OCI-LY3 (cell line): ENCODE results near the gene TK2.
A peak's percentile ranks its signal among the peaks of the same experiment; 100 is the strongest.

Source experiments
- H2AFZ ChIP-seq: fragments of 200-600, 300-600 bp; shearing (Covaris generic); 2 replicates; pipeline ENCODE4 v1.6.0; 2014; ENCODE audit warnings: antibody characterized with exemption, low read depth, low read length
- H3K27ac ChIP-seq: fragments of 200-600, 300-600 bp; sonication (generic); 2 replicates; pipeline ENCODE4 v1.5.1; 2014; ENCODE audit warnings: mild to moderate bottlenecking, low read length, moderate library complexity, mixed read lengths
- H3K27me3 ChIP-seq: fragments of 200-600, 300-600 bp; sonication (generic); 2 replicates; pipeline ENCODE4 v1.6.1; 2014; ENCODE audit warnings: low read depth, low read length, mixed read lengths
- H3K36me3 ChIP-seq: fragments of 200-600, 300-600 bp; sonication (generic); replicated peaks from 2 replicates; pipeline ENCODE3; 2014; ENCODE audit warnings: low read depth, low read length, mixed read lengths
- H3K4me1 ChIP-seq: fragments of 300-600, 200-600 bp; sonication (generic); 2 replicates; pipeline ENCODE4 v1.6.1; 2014; ENCODE audit warnings: low read length, mixed read lengths
- H3K4me2 ChIP-seq: fragments of 200-600, 300-600 bp; sonication (generic); 2 replicates; pipeline ENCODE4 v1.6.1; 2014; ENCODE audit warnings: low read length, mixed read lengths
- H3K4me3 ChIP-seq: fragments of 300-600, 200-600 bp; sonication (generic); 2 replicates; pipeline ENCODE4 v1.5.1; 2014; ENCODE audit warnings: antibody characterized with exemption, mild to moderate bottlenecking, low read length, moderate library complexity
- H3K79me2 ChIP-seq: fragments of 300-600, 200-600 bp; shearing (Covaris generic); 2 replicates; pipeline ENCODE4 v1.6.1; 2014; ENCODE audit warnings: mild to moderate bottlenecking, low read length, mixed read lengths
- H3K9ac ChIP-seq: fragments of 300-600, 200-600 bp; shearing (Covaris generic); 2 replicates; pipeline ENCODE4 v1.6.0; 2014; ENCODE audit warnings: mild to moderate bottlenecking, low read length, moderate library complexity
- H3K9me3 ChIP-seq: fragments of 200-600, 300-600 bp; shearing (Covaris generic); 2 replicates; pipeline ENCODE4 v1.6.1; 2014; ENCODE audit warnings: low read length, mixed read lengths; ENCODE audit not compliant: insufficient read depth
- H4K20me1 ChIP-seq: fragments of 200-600, 300-600 bp; sonication (generic); 2 replicates; pipeline ENCODE4 v1.6.1; 2016; ENCODE audit warnings: low read length, mixed read lengths; ENCODE audit not compliant: insufficient read depth
- EZH2phosphoT487 ChIP-seq: fragments of 200-600 bp; shearing (Covaris generic); IDR thresholded peaks from 2 replicates; pipeline ENCODE4 v1.6.1; 2018; ENCODE audit warnings: antibody characterized with exemption, mixed run types, low read depth
- TF ChIP-seq, protein P1 (sequence below): fragments of 200-600, 300-600 bp; sonication (generic); IDR thresholded peaks from 2 replicates; pipeline ENCODE4 v1.5.1; 2014; ENCODE audit warnings: antibody characterized with exemption, low read length, low read depth

Gene TK2

DNA sequence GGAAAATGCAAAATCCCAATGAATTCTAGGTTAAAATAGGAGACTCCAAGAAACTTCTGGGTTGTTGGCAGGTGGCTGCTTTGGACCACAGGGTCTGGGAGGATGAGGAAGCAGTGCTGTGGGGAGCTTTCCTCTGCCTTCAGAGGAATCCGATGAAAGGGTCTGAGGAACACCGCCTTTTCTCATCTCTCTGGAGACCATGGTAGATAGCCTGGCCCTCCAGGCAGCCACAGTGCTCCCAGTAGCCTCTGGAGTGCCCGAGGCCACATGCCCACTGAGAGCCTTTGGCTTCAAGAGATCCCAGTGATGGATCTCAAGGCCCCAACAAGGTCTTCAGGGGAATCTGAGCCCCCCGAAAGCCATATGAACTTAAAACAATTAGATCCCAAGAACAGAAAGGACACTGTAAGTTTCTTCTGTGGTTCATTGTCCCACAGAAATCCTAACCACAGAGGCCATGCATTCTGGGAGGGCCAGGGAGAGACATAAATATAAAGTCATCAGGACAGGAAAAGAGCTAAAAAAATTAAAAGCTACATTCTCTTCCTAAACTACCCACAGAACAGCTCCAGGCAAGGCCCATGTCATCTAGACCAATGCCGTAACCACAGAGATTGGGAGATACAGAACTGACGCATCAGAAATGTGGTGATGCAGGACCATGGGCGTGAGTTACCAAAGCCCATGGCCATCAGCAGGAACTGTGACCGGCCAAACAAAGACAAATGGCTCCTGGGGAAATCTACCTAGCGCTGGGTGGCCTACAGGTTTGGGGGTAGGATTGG, 24.3 kb downstream of the TK2 start:
- no peak overlapping the region for H3K9ac ChIP-seq
- no peaks in the 10 kb centered on the region for H4K20me1 ChIP-seq
- peaks cover 51% of the 10 kb centered on the region for H3K4me1 ChIP-seq
- no peak overlapping the region for H3K4me2 ChIP-seq
- peaks cover 34% of the 10 kb centered on the region for H3K27me3 ChIP-seq
- TF ChIP-seq EZH2phosphoT487 = no peak
- TF ChIP-seq, protein P1, sequence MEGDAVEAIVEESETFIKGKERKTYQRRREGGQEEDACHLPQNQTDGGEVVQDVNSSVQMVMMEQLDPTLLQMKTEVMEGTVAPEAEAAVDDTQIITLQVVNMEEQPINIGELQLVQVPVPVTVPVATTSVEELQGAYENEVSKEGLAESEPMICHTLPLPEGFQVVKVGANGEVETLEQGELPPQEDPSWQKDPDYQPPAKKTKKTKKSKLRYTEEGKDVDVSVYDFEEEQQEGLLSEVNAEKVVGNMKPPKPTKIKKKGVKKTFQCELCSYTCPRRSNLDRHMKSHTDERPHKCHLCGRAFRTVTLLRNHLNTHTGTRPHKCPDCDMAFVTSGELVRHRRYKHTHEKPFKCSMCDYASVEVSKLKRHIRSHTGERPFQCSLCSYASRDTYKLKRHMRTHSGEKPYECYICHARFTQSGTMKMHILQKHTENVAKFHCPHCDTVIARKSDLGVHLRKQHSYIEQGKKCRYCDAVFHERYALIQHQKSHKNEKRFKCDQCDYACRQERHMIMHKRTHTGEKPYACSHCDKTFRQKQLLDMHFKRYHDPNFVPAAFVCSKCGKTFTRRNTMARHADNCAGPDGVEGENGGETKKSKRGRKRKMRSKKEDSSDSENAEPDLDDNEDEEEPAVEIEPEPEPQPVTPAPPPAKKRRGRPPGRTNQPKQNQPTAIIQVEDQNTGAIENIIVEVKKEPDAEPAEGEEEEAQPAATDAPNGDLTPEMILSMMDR = no peak
- H3K9me3 ChIP-seq = no peaks in the 10 kb centered on the region
- H3K36me3 ChIP-seq = no peaks in the 10 kb centered on the region
- no peak overlapping the region for H3K4me3 ChIP-seq
- H2AFZ ChIP-seq = no peak overlapping the region
- H3K27ac ChIP-seq = no peak overlapping the region
- H3K79me2 ChIP-seq = no peaks in the 10 kb centered on the region

DNA sequence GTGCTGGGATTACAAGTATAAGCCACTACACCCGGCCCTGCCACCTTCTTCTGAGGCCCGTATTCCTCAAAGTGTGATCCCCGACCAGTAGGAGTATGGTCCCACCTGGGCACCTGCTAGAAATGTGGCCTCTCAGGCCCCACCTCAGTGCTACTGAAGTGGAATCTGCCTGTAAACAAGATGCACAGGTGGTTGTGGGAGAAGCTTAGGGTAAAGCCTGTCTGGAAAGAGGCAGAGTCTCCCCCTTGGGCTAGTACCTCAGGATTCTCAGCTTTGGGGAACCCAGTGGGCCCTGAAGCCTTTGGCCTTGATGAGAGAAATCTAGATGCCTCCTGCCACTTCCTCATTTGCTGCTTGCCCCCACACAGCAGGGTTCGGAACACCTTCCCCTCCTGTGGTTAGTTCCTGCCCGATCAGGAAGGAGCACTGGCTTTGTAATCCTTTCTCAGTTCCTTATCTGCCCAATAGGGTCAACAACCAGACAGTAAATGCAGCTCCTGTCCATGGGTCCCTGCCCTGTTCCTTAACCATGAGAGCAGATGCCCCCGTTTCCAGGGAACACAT, 25.2 kb downstream of the TK2 start:
- Histone ChIP-seq H3K27ac (peak overlapping the region; percentile 36), H3K36me3 (no peaks in the 10 kb centered on the region), H3K27me3 (peaks cover 34% of the 10 kb centered on the region), H3K4me2 (peak overlapping the region; percentile 64), H3K9me3 (no peaks in the 10 kb centered on the region), H4K20me1 (no peaks in the 10 kb centered on the region), H3K4me1 (peaks cover 60% of the 10 kb centered on the region), H3K9ac (peak overlapping the region; percentile 39; the same call in 1 of the 2 replicates), H3K4me3 (peak overlapping the region; percentile 45), H2AFZ (no peak overlapping the region), H3K79me2 (no peaks in the 10 kb centered on the region)
- TF ChIP-seq, protein P1 = no peak
- 0 out of 2 replicates have a peak, but pooled peaks have one; percentile 74 for TF ChIP-seq EZH2phosphoT487

DNA sequence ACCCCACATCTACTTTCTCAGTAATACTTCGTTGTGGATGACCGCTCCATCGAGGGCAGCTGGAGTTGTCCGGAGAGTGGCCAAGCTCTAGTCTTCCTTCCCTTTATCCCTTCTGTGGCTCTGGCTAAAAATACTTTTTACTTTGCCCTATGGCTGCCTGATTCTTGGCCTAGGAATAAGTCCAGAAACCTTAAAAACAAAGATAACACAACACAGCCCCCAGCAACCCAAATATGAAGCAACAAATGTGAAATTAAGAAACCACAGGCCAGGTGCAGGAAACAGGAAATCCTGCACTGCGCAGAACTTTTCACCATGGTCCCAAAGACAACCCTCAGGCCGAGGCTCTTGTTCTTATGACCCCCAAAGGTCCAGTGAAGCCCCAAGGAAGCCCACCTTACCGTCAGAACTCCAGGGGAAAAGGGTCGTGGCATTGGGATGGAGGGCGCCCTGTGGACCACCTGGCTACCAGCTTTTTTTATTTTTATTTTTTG, 26.0 kb downstream of the TK2 start:
- peak overlapping the region; percentile 36; the same call in 1 of the 2 replicates for H3K27ac ChIP-seq
- H4K20me1 ChIP-seq = no peaks in the 10 kb centered on the region
- H3K4me2 ChIP-seq = peak overlapping the region; percentile 64
- no peaks in the 10 kb centered on the region for H3K79me2 ChIP-seq
- no peak overlapping the region; the same call in 1 of the 2 replicates for H3K9ac ChIP-seq
- no peaks in the 10 kb centered on the region for H3K36me3 ChIP-seq
- H3K9me3 ChIP-seq = no peaks in the 10 kb centered on the region
- peaks cover 34% of the 10 kb centered on the region for H3K27me3 ChIP-seq
- H3K4me3 ChIP-seq = peak overlapping the region; percentile 45; the same call in 1 of the 2 replicates
- H3K4me1 ChIP-seq = peaks cover 64% of the 10 kb centered on the region
- TF ChIP-seq EZH2phosphoT487 = no peak
- TF ChIP-seq, protein P1 = no peak
- H2AFZ ChIP-seq = no peak overlapping the region

DNA sequence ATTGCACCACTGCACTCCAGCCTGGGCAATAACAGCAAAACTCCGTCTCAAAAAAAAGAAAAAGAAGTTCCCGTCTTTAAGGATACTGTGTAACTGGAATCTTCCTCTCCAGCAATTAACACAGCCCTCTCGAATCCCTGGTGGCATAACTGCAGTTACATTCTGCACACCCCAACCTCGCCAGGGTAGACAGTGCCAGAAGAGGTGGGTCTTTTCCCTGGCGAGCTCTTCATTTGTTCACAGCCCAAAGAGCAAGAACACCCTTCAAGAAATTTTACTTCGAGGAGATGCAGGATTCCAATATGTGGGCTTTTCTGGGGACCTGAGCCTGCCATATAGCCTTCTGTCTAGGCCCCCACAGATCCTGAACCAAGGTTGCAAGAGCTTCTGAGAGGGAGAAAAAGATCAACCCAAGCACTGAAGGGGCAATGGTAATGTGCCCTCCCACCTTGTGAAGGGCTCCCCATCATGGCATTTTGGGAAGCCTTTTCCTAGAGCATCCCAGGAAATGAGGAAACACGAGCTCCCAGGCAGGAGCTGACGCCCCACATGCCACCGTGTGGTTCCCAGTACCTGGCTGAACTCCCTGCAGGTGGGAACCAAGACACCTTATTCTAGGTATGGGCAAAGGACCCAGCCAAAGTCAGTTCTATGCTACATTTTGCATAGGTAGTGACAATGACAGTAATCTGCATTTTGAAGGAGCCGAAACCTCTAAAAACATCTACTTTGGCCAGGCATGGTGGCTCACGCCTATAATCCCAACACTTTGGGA, 26.9 kb downstream of the TK2 start:
- peaks cover 72% of the 10 kb centered on the region for H3K4me1 ChIP-seq
- TF ChIP-seq, protein P1 = no peak
- no peak for TF ChIP-seq EZH2phosphoT487
- peak overlapping the region; percentile 71 for H3K4me2 ChIP-seq

More for the DNA sequence above, 26.9 kb downstream of the TK2 start:
- Histone ChIP-seq H3K9ac (no peak overlapping the region), H3K4me3 (no peak overlapping the region), H3K79me2 (no peaks in the 10 kb centered on the region), H3K9me3 (no peaks in the 10 kb centered on the region), H3K36me3 (no peaks in the 10 kb centered on the region), H3K27me3 (peaks cover 34% of the 10 kb centered on the region), H2AFZ (no peak overlapping the region), H3K27ac (no peak overlapping the region), H4K20me1 (no peaks in the 10 kb centered on the region)
